GM21723 (cell line): ENCODE measurements around the gene HDAC9.

Experiments
- ATAC-seq: cut with Tn5 transposase; IDR thresholded peaks from one replicate; pipeline ENCODE4 v1.9.1; 2021; ENCODE audit warnings: mild to moderate bottlenecking, moderate library complexity; ENCODE audit not compliant: unreplicated experiment

HDAC9 gene

GRCh38 chr7:18552943-18553604 lies 57.5 kb downstream of the HDAC9 start:
- no peak for ATAC-seq

GRCh38 chr7:18553605-18554003 lies 58.1 kb downstream of the HDAC9 start:
- no peak for ATAC-seq

- ATAC-seq, result no peak
These were observed 59.6 kb downstream of the HDAC9 start for GRCh38 chr7:18555120-18555519.

- no peak for ATAC-seq
These were observed 60.4 kb downstream of the HDAC9 start for GRCh38 chr7:18555968-18556367.

GRCh38 chr7:18558503-18558902 lies 63.0 kb downstream of the HDAC9 start:
- no peak for ATAC-seq

GRCh38 chr7:18558910-18559309 lies 63.4 kb downstream of the HDAC9 start:
- no peak for ATAC-seq

GRCh38 chr7:18559756-18560155 lies 64.2 kb downstream of the HDAC9 start:
- ATAC-seq, result no peak

GRCh38 chr7:18564779-18565178 lies 69.2 kb downstream of the HDAC9 start:
- no peak for ATAC-seq

GRCh38 chr7:18565337-18565736 lies 69.8 kb downstream of the HDAC9 start:
- ATAC-seq, result no peak

GRCh38 chr7:18566205-18566604 lies 70.7 kb downstream of the HDAC9 start:
- no peak for ATAC-seq

GRCh38 chr7:18566829-18567228 lies 71.3 kb downstream of the HDAC9 start:
- peak; percentile 88 for ATAC-seq

GRCh38 chr7:18570441-18570840 lies 74.9 kb downstream of the HDAC9 start:
- ATAC-seq, result no peak

GRCh38 chr7:18570890-18571478 lies 75.4 kb downstream of the HDAC9 start:
- no peak for ATAC-seq

GRCh38 chr7:18572154-18572553 lies 76.6 kb downstream of the HDAC9 start:
- ATAC-seq, result no peak

- no peak for ATAC-seq
These were observed 77.3 kb downstream of the HDAC9 start for GRCh38 chr7:18572885-18573284.

- no peak for ATAC-seq
These were observed 78.1 kb downstream of the HDAC9 start for GRCh38 chr7:18573410-18574234.

GRCh38 chr7:18574235-18574540 lies 78.6 kb downstream of the HDAC9 start:
- no peak for ATAC-seq

- ATAC-seq, result no peak
These were observed 79.1 kb downstream of the HDAC9 start for GRCh38 chr7:18574676-18575075.

- ATAC-seq, result no peak
These were observed 80.3 kb downstream of the HDAC9 start for GRCh38 chr7:18575622-18576572.

GRCh38 chr7:18577096-18577771 lies 81.7 kb downstream of the HDAC9 start:
- no peak for ATAC-seq

- no peak for ATAC-seq
These were observed 84.1 kb downstream of the HDAC9 start for GRCh38 chr7:18579698-18580097.
